H1 (cell line): ENCODE data around the gene LDHB. TPM values are rescaled to one million over a fixed set of nuclear protein-coding genes. Genes with fewer than 3 reads are reported as not detected.

ENCODE experiments used
- CTCF ChIA-PET: fragments of 300-600 bp; sonication (Branson Sonifier 250); formaldehyde crosslinking; loops from one replicate; lab custom pipeline; 2021; ENCODE audit not compliant: partially characterized antibody; lab: Charles Lee
- POLR2A ChIA-PET: fragments of 300-600 bp; sonication (Branson Sonifier 250); formaldehyde crosslinking; loops from one replicate; lab custom pipeline; 2021; ENCODE audit warnings: inconsistent platforms; ENCODE audit not compliant: partially characterized antibody; lab: Charles Lee
- DNase-seq, 2 experiments: peaks; one replicate each; pipeline versions ENCODE4 v3.0.0 to v3.0.0-alpha.2; 2010 to 2022; ENCODE audit warnings: low spot score in 2 of 2, low read depth in 1 of 2, mixed read lengths in 1 of 2
- FAIRE-seq: peaks from 2 replicates; lab custom pipeline; 2011; peaks lifted over from hg19 to GRCh38; lab: Jason Lieb, UNC
- H2AFZ ChIP-seq: 2 replicates; pipeline ENCODE4 v1.8.1; 2012; ENCODE audit warnings: low read length, inconsistent platforms
- H2AK5ac ChIP-seq: 2 replicates; pipeline ENCODE4 v1.6.1; 2013; ENCODE audit warnings: low read depth, low read length
- H2BK120ac ChIP-seq: replicated peaks from 2 replicates; pipeline ENCODE3; 2013; ENCODE audit warnings: low read depth, low read length, inconsistent platforms
- H2BK12ac ChIP-seq: 2 replicates; pipeline ENCODE4 v1.6.1; 2013; ENCODE audit warnings: low read depth, low read length
- H2BK15ac ChIP-seq: 2 replicates; pipeline ENCODE4 v1.6.1; 2013; ENCODE audit warnings: low read length
- H2BK20ac ChIP-seq: 2 replicates; pipeline ENCODE4 v1.6.1; 2013; ENCODE audit warnings: low read length
- H2BK5ac ChIP-seq: 2 replicates; pipeline ENCODE4 v1.6.1; 2013; ENCODE audit warnings: low read depth, low read length
- H3K14ac ChIP-seq: 2 replicates; pipeline ENCODE4 v1.6.1; 2013; ENCODE audit warnings: inconsistent platforms; ENCODE audit not compliant: insufficient read length
- H3K18ac ChIP-seq: 2 replicates; pipeline ENCODE4 v1.6.1; 2013; ENCODE audit warnings: low read length; ENCODE audit errors: extremely low read depth
- H3K23ac ChIP-seq: 2 replicates; pipeline ENCODE4 v1.6.1; 2013; ENCODE audit warnings: inconsistent platforms; ENCODE audit not compliant: insufficient read length
- H3K23me2 ChIP-seq: 2 replicates; pipeline ENCODE4 v1.6.1; 2013; ENCODE audit warnings: low read depth, low read length
- H3K27ac ChIP-seq: 2 replicates; pipeline ENCODE4 v1.6.1; 2011; ENCODE audit warnings: low read depth, low read length, inconsistent platforms
- H3K27me3 ChIP-seq, 4 experiments: replicated peaks in 1 of 4; 1 replicate in 1 of 4; 2 replicates in 3 of 4; pipeline versions ENCODE4 v1.6.1 to v1.8.1; 2011 to 2013; ENCODE audit warnings: low read length in 3 of 4, mild to moderate bottlenecking in 3 of 4, inconsistent platforms in 2 of 4, mixed read lengths in 2 of 4, moderate library complexity in 1 of 4; ENCODE audit not compliant: control insufficient read depth in 3 of 4, insufficient read depth in 3 of 4; ENCODE audit errors: extremely low read depth in 1 of 4
- H3K36me3 ChIP-seq, 4 experiments: 2 replicates each; pipeline versions ENCODE4 v1.6.1 to v1.8.1; 2011 to 2013; ENCODE audit warnings: mild to moderate bottlenecking in 4 of 4, low read length in 3 of 4, moderate library complexity in 2 of 4, control low read depth in 1 of 4, inconsistent platforms in 1 of 4; ENCODE audit not compliant: insufficient read depth in 4 of 4, control insufficient read depth in 2 of 4
- H3K4ac ChIP-seq: replicated peaks from 2 replicates; pipeline ENCODE3; 2013; ENCODE audit warnings: low read length, low read depth, mixed read lengths, inconsistent platforms; ENCODE audit not compliant: insufficient read length
- H3K4me1 ChIP-seq, 4 experiments: replicated peaks in 1 of 4; 1 replicate in 1 of 4; 2 replicates in 3 of 4; pipeline versions ENCODE4 v1.6.1 to v1.8.1; 2011 to 2013; ENCODE audit warnings: low read length in 3 of 4, inconsistent platforms in 2 of 4, mixed read lengths in 1 of 4; ENCODE audit not compliant: insufficient read depth in 4 of 4, control insufficient read depth in 3 of 4
- H3K4me2 ChIP-seq, 2 experiments: 2 replicates each; pipeline versions ENCODE4 v1.6.1 to v1.8.1; 2011 to 2013; ENCODE audit warnings: low read depth in 2 of 2, low read length in 2 of 2, control low read depth in 1 of 2, inconsistent platforms in 1 of 2, mild to moderate bottlenecking in 1 of 2; ENCODE audit not compliant: insufficient read depth in 1 of 2
- H3K4me3 ChIP-seq, 4 experiments: fragments of 200-600, 300-600 bp in 1 of 4; sonication (generic), shearing (Covaris generic), sonication (Bioruptor Twin) in 1 of 4; 2 replicates each; pipeline versions ENCODE4 v1.5.1 to v1.8.1; 2011 to 2016; ENCODE audit warnings: low read length in 4 of 4, low read depth in 3 of 4, control low read depth in 2 of 4, inconsistent platforms in 2 of 4, mild to moderate bottlenecking in 2 of 4, mixed read lengths in 1 of 4, moderate library complexity in 1 of 4; ENCODE audit not compliant: insufficient read depth in 2 of 4; ENCODE audit errors: extremely low read depth in 1 of 4
- H3K56ac ChIP-seq: replicated peaks from 2 replicates; pipeline ENCODE3; 2013; ENCODE audit warnings: low read depth, mild to moderate bottlenecking, mixed read lengths, low read length, inconsistent platforms; ENCODE audit not compliant: insufficient read length
- H3K79me1 ChIP-seq: 2 replicates; pipeline ENCODE4 v1.6.1; 2013; ENCODE audit warnings: low read depth, low read length, control low read depth
- H3K79me2 ChIP-seq, 2 experiments: 2 replicates each; pipeline versions ENCODE4 v1.6.1 to v1.8.1; 2012 to 2013; ENCODE audit warnings: low read length in 2 of 2, mild to moderate bottlenecking in 2 of 2, inconsistent platforms in 1 of 2; ENCODE audit not compliant: insufficient read depth in 2 of 2, control insufficient read depth in 1 of 2
- H3K9ac ChIP-seq, 4 experiments: replicated peaks in 1 of 4; 1 replicate in 1 of 4; 2 replicates in 3 of 4; pipeline versions ENCODE4 v1.6.1 to v1.8.1; 2011 to 2013; ENCODE audit warnings: low read depth in 3 of 4, low read length in 3 of 4, control low read depth in 2 of 4, mild to moderate bottlenecking in 2 of 4, moderate library complexity in 2 of 4, inconsistent platforms in 1 of 4; ENCODE audit errors: extremely low read depth in 1 of 4
- H3K9me3 ChIP-seq, 2 experiments: 2 replicates each; pipeline versions ENCODE4 v1.6.1 to v1.8.1; 2012 to 2013; ENCODE audit warnings: mild to moderate bottlenecking in 2 of 2, moderate library complexity in 2 of 2, control low read depth in 1 of 2, inconsistent platforms in 1 of 2, low read depth in 1 of 2, low read length in 1 of 2, mixed read lengths in 1 of 2; ENCODE audit not compliant: insufficient read depth in 2 of 2
- H4K20me1 ChIP-seq, 2 experiments: replicated peaks in 1 of 2; 2 replicates each; pipeline versions ENCODE3 to v1.8.1; 2011 to 2013; ENCODE audit warnings: inconsistent platforms in 2 of 2, low read length in 2 of 2, mild to moderate bottlenecking in 1 of 2; ENCODE audit not compliant: insufficient read depth in 2 of 2, control insufficient read depth in 1 of 2
- H4K5ac ChIP-seq: 2 replicates; pipeline ENCODE4 v1.6.1; 2013; ENCODE audit warnings: low read length, low read depth, mixed read lengths, inconsistent platforms; ENCODE audit not compliant: insufficient read length
- H4K8ac ChIP-seq: 2 replicates; pipeline ENCODE4 v1.8.0; 2013; ENCODE audit warnings: mild to moderate bottlenecking, moderate library complexity, low read length, inconsistent platforms; ENCODE audit not compliant: insufficient read depth; ENCODE audit errors: extremely low read depth
- H4K91ac ChIP-seq: replicated peaks from 2 replicates; pipeline ENCODE3; 2013; ENCODE audit warnings: low read length, mixed read lengths, inconsistent platforms; ENCODE audit not compliant: insufficient read length
- RAD21 ChIP-seq, 2 experiments: IDR thresholded peaks in 1 of 2; conservative IDR thresholded peaks in 1 of 2; 2 replicates each; pipeline ENCODE4 v1.6.1; 2011; ENCODE audit warnings: low read depth in 2 of 2, low read length in 2 of 2, improper control_type of control experiment in 1 of 2, inconsistent platforms in 1 of 2, mild to moderate bottlenecking in 1 of 2, moderate library complexity in 1 of 2
- SP4 ChIP-seq: IDR thresholded peaks from 2 replicates; pipeline ENCODE4 v1.6.1; 2012; ENCODE audit warnings: low read length, inconsistent platforms
- WGBS, 2 experiments: shearing (Covaris generic) in 1 of 2; methylation state at CpG; one replicate each; pipeline versions ENCODE4 v1.1.6 to v1.1.7; 2013 to 2015; ENCODE audit warnings: low lambda C conversion rate in 2 of 2, mixed read lengths in 2 of 2, inconsistent platforms in 1 of 2, low coverage in 1 of 2, missing lambda C conversion rate in 1 of 2; ENCODE audit not compliant: insufficient replicate concordance in 2 of 2, insufficient coverage in 1 of 2, insufficient read length in 1 of 2; ENCODE audit errors: extremely low coverage in 1 of 2, missing lambda C conversion rate in 1 of 2; 5-methylcytosine and 5-hydroxymethylcytosine counted together
- polyA plus RNA-seq, 7 experiments: library from polyadenylated mRNA; depleted of rRNA in 3 of 7; stranded (reverse) in 5 of 7; unstranded in 2 of 7; fragments of >200 nt in 5 of 7; fragments of 200-250 nt in 2 of 7; gene quantifications; 1 replicate in 5 of 7; 2 replicates in 1 of 7; 4 replicates in 1 of 7; pipeline versions ENCODE4 v1.2.1 to v1.2.3, GENCODE V29; 2011 to 2013; ENCODE audit warnings: missing spikeins in 2 of 7, mixed read lengths in 2 of 7
- total RNA-seq: library from RNA; stranded (reverse); fragmentation: NEBNext Ultra II Directional; extraction: Animal tissue kit (Norgen Biotek cat#: 25700); gene quantifications from 2 replicates; pipeline ENCODE4 v1.2.1, GENCODE V29; 2021

LDHB gene
- total and polyA plus RNA-seq, 2 of the 8 experiments (the other 6 are each of a cell fraction or from before 2014, with no cell fraction given) = 1,177 to 1,781 TPM

DNA sequence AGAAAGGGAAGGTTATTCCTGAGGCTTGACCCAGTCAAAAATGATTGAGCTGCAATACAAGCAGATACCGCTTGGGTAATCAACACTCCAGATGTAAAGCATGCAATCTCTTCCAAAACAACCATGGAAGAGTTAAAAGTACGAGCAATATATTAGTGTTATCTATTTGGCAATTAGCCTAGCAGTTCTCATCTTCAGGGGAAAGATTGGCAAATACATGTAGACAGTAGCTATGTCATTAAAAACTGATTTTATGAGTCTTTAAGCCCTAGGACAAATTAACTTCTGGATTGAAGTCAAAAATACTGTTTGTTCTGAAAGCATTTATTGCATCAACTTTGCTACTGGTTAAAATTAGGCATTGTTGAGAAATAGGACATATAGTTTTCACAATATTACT lies 43.7 kb downstream of the LDHB start:
- no peak overlapping the region for H3K4me2 ChIP-seq
- DNase-seq (no peak), FAIRE-seq (no peak)
- no peak overlapping the region for H2BK20ac ChIP-seq
- H2AFZ ChIP-seq = no peak overlapping the region
- H3K79me2 ChIP-seq = no peaks in the 10 kb centered on the region
- TF ChIP-seq SP4 = no peak
- TF ChIP-seq RAD21 (IDR thresholded peaks at IDR 0.05 in 1 of 2, conservative IDR thresholded peaks at IDR 0.05 in 1 of 2; ENCODE audit: low read depth in 2 of 2, low read length in 2 of 2) = 0 out of 4 replicates have a peak, but pooled peaks of 1 of the 2 experiments have one; percentile 2
- H3K4me3 ChIP-seq = no peak overlapping the region
- no peak overlapping the region for H2BK5ac ChIP-seq
- H3K56ac ChIP-seq = no peak overlapping the region
- CTCF ChIA-PET = interaction anchor here (0.7 to 1.2 kb wide), 5 partner anchors 29 to 376 kb away, joined by 3 read pairs; no protein-coding TSS in a partner anchor
- no peak overlapping the region for H4K8ac ChIP-seq
- no peak overlapping the region for H3K9ac ChIP-seq
- no peaks in the 10 kb centered on the region for H3K23me2 ChIP-seq
- no peaks in the 10 kb centered on the region for H3K27me3 ChIP-seq
- H4K91ac ChIP-seq = no peak overlapping the region
- no peak overlapping the region for H4K5ac ChIP-seq
- POLR2A ChIA-PET = no interaction called here
- no peaks in the 10 kb centered on the region for H4K20me1 ChIP-seq
- no peaks in the 10 kb centered on the region for H3K36me3 ChIP-seq
- no peak overlapping the region for H3K18ac ChIP-seq
- no peaks in the 10 kb centered on the region for H3K9me3 ChIP-seq
- H2BK120ac ChIP-seq = no peak overlapping the region
- no peak overlapping the region for H3K27ac ChIP-seq
- H2BK12ac ChIP-seq = no peak overlapping the region
- no peak overlapping the region for H3K4ac ChIP-seq
- H3K23ac ChIP-seq = no peak overlapping the region
- H3K14ac ChIP-seq = no peak overlapping the region
- H2BK15ac ChIP-seq = no peak overlapping the region
- H3K79me1 ChIP-seq = no peaks in the 10 kb centered on the region
- no peaks in the 10 kb centered on the region for H3K4me1 ChIP-seq
- no peak overlapping the region for H2AK5ac ChIP-seq
- 65% methylated on average over 2 of the region's 2 CpGs; no CpG with 5 or more reads in 1 of the 2 experiments for WGBS, 2 experiments
